Gastrocnemius medialis (tissue), 4 donors: Measurements from ENCODE around the gene NXF2B.
"Not testable (repeated sequence)": the region's sequence is repeated elsewhere in the genome, so short reads cannot be mapped to it uniquely, and the experiment has no call there.

Source experiments
- POLR2A ChIP-seq, 2 donors: fragments of 450-650 bp; IDR thresholded peaks; one replicate each; pipeline ENCODE4 v1.6.1; 2017; ENCODE audit warnings: antibody characterized with exemption in 2 of 2, mild to moderate bottlenecking in 2 of 2, moderate library complexity in 2 of 2
- TF ChIP-seq, protein P1 (sequence below), 5 experiments: fragments of 450-650 bp in 3 of 5; fragments of 200-600 bp in 2 of 5; sonication (generic) in 2 of 5; IDR thresholded peaks in 4 of 5; conservative IDR thresholded peaks in 1 of 5; 1 replicate in 4 of 5; 2 replicates in 1 of 5; pipeline ENCODE4 v1.5.1; 2016 to 2019; ENCODE audit warnings: antibody characterized with exemption in 5 of 5, mild to moderate bottlenecking in 3 of 5, moderate library complexity in 3 of 5

- TF ChIP-seq, protein P1, sequence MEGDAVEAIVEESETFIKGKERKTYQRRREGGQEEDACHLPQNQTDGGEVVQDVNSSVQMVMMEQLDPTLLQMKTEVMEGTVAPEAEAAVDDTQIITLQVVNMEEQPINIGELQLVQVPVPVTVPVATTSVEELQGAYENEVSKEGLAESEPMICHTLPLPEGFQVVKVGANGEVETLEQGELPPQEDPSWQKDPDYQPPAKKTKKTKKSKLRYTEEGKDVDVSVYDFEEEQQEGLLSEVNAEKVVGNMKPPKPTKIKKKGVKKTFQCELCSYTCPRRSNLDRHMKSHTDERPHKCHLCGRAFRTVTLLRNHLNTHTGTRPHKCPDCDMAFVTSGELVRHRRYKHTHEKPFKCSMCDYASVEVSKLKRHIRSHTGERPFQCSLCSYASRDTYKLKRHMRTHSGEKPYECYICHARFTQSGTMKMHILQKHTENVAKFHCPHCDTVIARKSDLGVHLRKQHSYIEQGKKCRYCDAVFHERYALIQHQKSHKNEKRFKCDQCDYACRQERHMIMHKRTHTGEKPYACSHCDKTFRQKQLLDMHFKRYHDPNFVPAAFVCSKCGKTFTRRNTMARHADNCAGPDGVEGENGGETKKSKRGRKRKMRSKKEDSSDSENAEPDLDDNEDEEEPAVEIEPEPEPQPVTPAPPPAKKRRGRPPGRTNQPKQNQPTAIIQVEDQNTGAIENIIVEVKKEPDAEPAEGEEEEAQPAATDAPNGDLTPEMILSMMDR (IDR thresholded peaks at IDR 0.05 in 4 of 5, conservative IDR thresholded peaks at IDR 0.05 in 1 of 5) = not testable (repeated sequence)
- TF ChIP-seq POLR2A (IDR thresholded peaks at IDR 0.05) = not testable (repeated sequence)
These were observed 25.3 kb downstream of the NXF2B start for GRCh38 chrX:102414493-102414892.
